Stomach (tissue), 9 donors: ENCODE results near the gene CAMK1G. TPM values are rescaled to one million over a fixed set of nuclear protein-coding genes. Genes with fewer than 3 reads are reported as not detected.

Experiments
- DNase-seq, 2 donors: peaks; one replicate each; pipeline versions ENCODE4 v3.0.0 to v3.0.0-alpha.2; 2013 to 2019
- H3K27ac ChIP-seq, 5 donors: fragments of 200-600 bp in 4 of 5; sonication (generic) in 4 of 5; one replicate each; pipeline ENCODE4 v1.5.1; 2013 to 2019; ENCODE audit warnings: mild to moderate bottlenecking in 1 of 5, moderate library complexity in 1 of 5
- H3K27me3 ChIP-seq, 3 donors: fragments of 200-600 bp; sonication (generic); one replicate each; pipeline ENCODE4 v1.5.1; 2017 to 2019; ENCODE audit warnings: mixed run types in 1 of 3
- H3K36me3 ChIP-seq, 4 donors: fragments of 200-600 bp; sonication (generic); 1 replicate in 3 of 4; 2 replicates in 1 of 4; pipeline ENCODE4 v1.5.1; 2016 to 2019
- H3K4me1 ChIP-seq, 4 donors: fragments of 200-600 bp; sonication (generic); one replicate each; pipeline ENCODE4 v1.5.1; 2016 to 2019
- H3K4me3 ChIP-seq, 4 donors: fragments of 200-600 bp; sonication (generic) in 3 of 4; one replicate each; pipeline ENCODE4 v1.5.1; 2016 to 2019; ENCODE audit warnings: mild to moderate bottlenecking in 1 of 4
- H3K9me3 ChIP-seq, 4 donors: fragments of 200-600 bp; sonication (generic); one replicate each; pipeline ENCODE4 v1.5.1; 2016 to 2019
- CTCF ChIP-seq, 7 experiments: fragments of 450-650 bp in 4 of 7; fragments of 200-600 bp in 3 of 7; sonication (generic) in 3 of 7; IDR thresholded peaks; one replicate each; pipeline ENCODE4 v1.5.1; 2016 to 2019; ENCODE audit warnings: antibody characterized with exemption in 7 of 7, control low read depth in 2 of 7, mild to moderate bottlenecking in 1 of 7
- EP300 ChIP-seq: sonication (generic); formaldehyde crosslinking; IDR thresholded peaks from one replicate; pipeline ENCODE4 v1.6.1; 2017; ENCODE audit warnings: antibody characterized with exemption
- POLR2A ChIP-seq, 4 donors: fragments of 450-650 bp; IDR thresholded peaks; one replicate each; pipeline ENCODE4 v1.6.1; 2016; ENCODE audit warnings: antibody characterized with exemption in 4 of 4, control low read depth in 2 of 4, mild to moderate bottlenecking in 1 of 4, moderate library complexity in 1 of 4
- POLR2AphosphoS5 ChIP-seq, 3 donors: sonication (generic); formaldehyde crosslinking; IDR thresholded peaks; one replicate each; pipeline ENCODE4 v1.6.1; 2016; ENCODE audit warnings: antibody characterized with exemption in 3 of 3
- WGBS, 5 donors: extraction: QIAGEN DNeasy Blood & Tissue Kit in 3 of 5; methylation state at CpG; one replicate each; pipeline versions ENCODE4 v1.1.5 to v1.1.7; 2013 to 2018; 5-methylcytosine and 5-hydroxymethylcytosine counted together
- intact Hi-C: fragments of 100-400 bp; cut with DNase I; formaldehyde crosslinking; loops from one replicate; pipeline ENCODE4 v1.15.1; 2023; ENCODE audit warnings: low total_unique reads
- polyA plus RNA-seq, 3 donors: library from polyadenylated mRNA; stranded (reverse); fragments of 200-250 nt; gene quantifications; one replicate each; pipeline ENCODE4 v1.2.3, GENCODE V29; 2013
- total RNA-seq, 5 donors: library from RNA; depleted of rRNA; stranded (reverse); fragments of >200 nt; gene quantifications; one replicate each; pipeline versions ENCODE4 v1.1.0 to v1.2.3, GENCODE V29; 2014 to 2016
- donor health status: healthy with polysubstance abuse.
- donor health status: Bipolar disorder and iron deficiency.
- donor health status: healthy.

CAMK1G gene
- total and polyA plus RNA-seq, 8 donors, result 0.03 to 1.5 TPM; not detected in 6

GRCh38 chr1:209595599-209596285 lies 12.2 kb downstream of the CAMK1G start:
- intact Hi-C loops, result no loop called here
- no peak overlapping the region for H3K4me3 ChIP-seq
- no peak for DNase-seq
- peaks cover 0 to 27% (median 0%) of the 10 kb centered on the region in 3 donors for H3K27me3 ChIP-seq
- H3K9me3 ChIP-seq, result no peaks in the 10 kb centered on the region
- no peak overlapping the region for H3K27ac ChIP-seq
- WGBS, 5 donors, result 77 to 88% (median 81%) methylated on average over 7 to 10 of the region's 10 CpGs
- TF ChIP-seq CTCF (IDR thresholded peaks at IDR 0.05) (no peak), POLR2A (IDR thresholded peaks at IDR 0.05) (no peak), EP300 (no peak), POLR2AphosphoS5 (IDR thresholded peaks at IDR 0.05) (no peak)
- H3K4me1 ChIP-seq, result no peaks in the 10 kb centered on the region
- H3K36me3 ChIP-seq, result no peaks in the 10 kb centered on the region

GRCh38 chr1:209597499-209597898 lies 14.0 kb downstream of the CAMK1G start:
- Histone ChIP-seq H3K4me1 (no peaks in the 10 kb centered on the region), H3K4me3 (no peak overlapping the region), H3K27me3 (peaks cover 0 to 27% (median 0%) of the 10 kb centered on the region in 3 donors), H3K27ac (no peak overlapping the region), H3K36me3 (no peaks in the 10 kb centered on the region), H3K9me3 (no peaks in the 10 kb centered on the region)
- DNase-seq, result no peak
- TF ChIP-seq POLR2AphosphoS5 (IDR thresholded peaks at IDR 0.05), result no peak
- TF ChIP-seq EP300, result no peak
- no peak for TF ChIP-seq POLR2A (IDR thresholded peaks at IDR 0.05)
- TF ChIP-seq CTCF (IDR thresholded peaks at IDR 0.05), result no peak
- intact Hi-C loops, result no loop called here
- 64 to 81% (median 79%) methylated on average over 2 of the region's 2 CpGs for WGBS, 5 donors

GRCh38 chr1:209598227-209598626 lies 14.7 kb downstream of the CAMK1G start:
- no peak for TF ChIP-seq CTCF (IDR thresholded peaks at IDR 0.05)
- TF ChIP-seq POLR2A (IDR thresholded peaks at IDR 0.05), result no peak
- no peak for TF ChIP-seq POLR2AphosphoS5 (IDR thresholded peaks at IDR 0.05)
- TF ChIP-seq EP300, result no peak
- H3K9me3 ChIP-seq, result no peaks in the 10 kb centered on the region
- no peaks in the 10 kb centered on the region for H3K4me1 ChIP-seq
- no peak overlapping the region for H3K4me3 ChIP-seq
- H3K36me3 ChIP-seq, result no peaks in the 10 kb centered on the region
- peaks cover 0 to 27% (median 0%) of the 10 kb centered on the region in 3 donors for H3K27me3 ChIP-seq
- no peak overlapping the region for H3K27ac ChIP-seq
- intact Hi-C loops, result no loop called here
- 71 to 96% (median 82%) methylated on average over 1 of the region's 1 CpG for WGBS, 5 donors
- no peak for DNase-seq

GRCh38 chr1:209600541-209600940 lies 17.0 kb downstream of the CAMK1G start:
- Histone ChIP-seq H3K4me1 (no peaks in the 10 kb centered on the region), H3K27me3 (peaks cover 0 to 19% (median 0%) of the 10 kb centered on the region in 3 donors), H3K9me3 (no peaks in the 10 kb centered on the region), H3K36me3 (no peaks in the 10 kb centered on the region), H3K27ac (no peak overlapping the region), H3K4me3 (no peak overlapping the region)
- DNase-seq, result no peak
- intact Hi-C loops, result no loop called here
- 64 to 96% (median 80%) methylated on average over 1 of the region's 1 CpG for WGBS, 5 donors
- TF ChIP-seq EP300 (no peak), POLR2A (IDR thresholded peaks at IDR 0.05) (no peak), CTCF (IDR thresholded peaks at IDR 0.05) (no peak), POLR2AphosphoS5 (IDR thresholded peaks at IDR 0.05) (no peak)
